Trophoblast cell (in vitro differentiated cells and primary cell): ENCODE results near the gene FHAD1.

ENCODE experiments used
- DNase-seq, 2 donors: peaks; one replicate each; pipeline ENCODE4 v3.0.0-alpha.2; 2016
- H2AFZ ChIP-seq: 2 replicates; pipeline ENCODE4 v1.6.1; 2013; ENCODE audit warnings: low read length, moderate library complexity, mild to moderate bottlenecking; ENCODE audit not compliant: insufficient read depth, poor library complexity
- H2AK5ac ChIP-seq: 2 replicates; pipeline ENCODE4 v1.6.1; 2013; ENCODE audit warnings: mild to moderate bottlenecking, low read length
- H2BK120ac ChIP-seq: 2 replicates; pipeline ENCODE4 v1.6.1; 2013; ENCODE audit warnings: low read length, mild to moderate bottlenecking, moderate library complexity; ENCODE audit not compliant: insufficient read depth, poor library complexity
- H2BK12ac ChIP-seq: 2 replicates; pipeline ENCODE4 v1.6.1; 2013; ENCODE audit warnings: mild to moderate bottlenecking, low read length, moderate library complexity
- H2BK5ac ChIP-seq: 2 replicates; pipeline ENCODE4 v1.6.1; 2013; ENCODE audit warnings: low read length, low read depth, moderate library complexity, mild to moderate bottlenecking; ENCODE audit not compliant: poor library complexity
- H3K14ac ChIP-seq: 2 replicates; pipeline ENCODE4 v1.6.1; 2013; ENCODE audit warnings: mild to moderate bottlenecking, low read length
- H3K18ac ChIP-seq: 2 replicates; pipeline ENCODE4 v1.6.1; 2013; ENCODE audit warnings: mild to moderate bottlenecking, low read length
- H3K23ac ChIP-seq: 2 replicates; pipeline ENCODE4 v1.6.1; 2013; ENCODE audit warnings: low read length
- H3K27ac ChIP-seq: 2 replicates; pipeline ENCODE4 v1.5.1; 2013; ENCODE audit warnings: low read depth, mild to moderate bottlenecking, inconsistent platforms, low read length, moderate library complexity
- H3K27me3 ChIP-seq: 2 replicates; pipeline ENCODE4 v1.6.1; 2013; ENCODE audit warnings: inconsistent platforms, mild to moderate bottlenecking, low read length, moderate library complexity; ENCODE audit not compliant: insufficient read depth
- H3K36me3 ChIP-seq, 2 experiments: 1 replicate in 1 of 2; 2 replicates in 1 of 2; pipeline ENCODE4 v1.6.1; 2013; ENCODE audit warnings: low read length in 2 of 2, mild to moderate bottlenecking in 2 of 2, moderate library complexity in 1 of 2; ENCODE audit not compliant: insufficient read depth in 2 of 2, control insufficient read depth in 1 of 2
- H3K4ac ChIP-seq: 2 replicates; pipeline ENCODE4 v1.6.1; 2013; ENCODE audit warnings: low read depth, mild to moderate bottlenecking, low read length, moderate library complexity
- H3K4me1 ChIP-seq, 2 experiments: 1 replicate in 1 of 2; 2 replicates in 1 of 2; pipeline ENCODE4 v1.6.1; 2013; ENCODE audit warnings: low read length in 2 of 2, mild to moderate bottlenecking in 2 of 2, moderate library complexity in 1 of 2; ENCODE audit not compliant: insufficient read depth in 2 of 2, control insufficient read depth in 1 of 2
- H3K4me2 ChIP-seq: 2 replicates; pipeline ENCODE4 v1.6.1; 2013; ENCODE audit warnings: inconsistent platforms, mild to moderate bottlenecking, low read length, moderate library complexity
- H3K4me3 ChIP-seq: 2 replicates; pipeline ENCODE4 v1.5.1; 2013; ENCODE audit warnings: mild to moderate bottlenecking, low read depth, low read length, inconsistent platforms
- H3K79me1 ChIP-seq: one replicate; pipeline ENCODE4 v1.6.1; 2013; ENCODE audit warnings: low read length
- H3K79me2 ChIP-seq: 2 replicates; pipeline ENCODE4 v1.6.1; 2013; ENCODE audit warnings: low read length, mild to moderate bottlenecking; ENCODE audit not compliant: control insufficient read depth, insufficient read depth, poor library complexity
- H3K9ac ChIP-seq: 2 replicates; pipeline ENCODE4 v1.6.1; 2013; ENCODE audit warnings: mild to moderate bottlenecking, low read length
- H3K9me3 ChIP-seq: 2 replicates; pipeline ENCODE4 v1.6.1; 2013; ENCODE audit warnings: low read depth, mild to moderate bottlenecking, control low read depth, inconsistent platforms, low read length; ENCODE audit not compliant: insufficient read depth
- H4K12ac ChIP-seq: 2 replicates; pipeline ENCODE4 v1.6.1; 2013; ENCODE audit warnings: low read depth, mild to moderate bottlenecking, low read length, moderate library complexity
- H4K8ac ChIP-seq: 2 replicates; pipeline ENCODE4 v1.6.1; 2013; ENCODE audit warnings: low read depth, mild to moderate bottlenecking, low read length, moderate library complexity
- H4K91ac ChIP-seq: one replicate; pipeline ENCODE4 v1.6.1; 2013; ENCODE audit warnings: low read depth, mild to moderate bottlenecking, low read length, moderate library complexity
- WGBS: extraction: QIAGEN DNeasy Blood & Tissue Kit; methylation state at CpG from one replicate; pipeline ENCODE4 v1.1.7; 2013; ENCODE audit warnings: missing lambda C conversion rate; ENCODE audit not compliant: insufficient read length, insufficient coverage; ENCODE audit errors: extremely low coverage; 5-methylcytosine and 5-hydroxymethylcytosine counted together

The FHAD1 gene

GRCh38 chr1:15215116-15215515 lies 31.9 kb upstream of the FHAD1 start:
- WGBS, result no CpG with 5 or more reads among the region's 23 CpGs

GRCh38 chr1:15217654-15218053 lies 29.4 kb upstream of the FHAD1 start:
- H3K4me1 ChIP-seq, result peaks cover 18 to 19% of the 10 kb centered on the region in 2 experiments
- DNase-seq, result no peak
- H3K27me3 ChIP-seq, result no peaks in the 10 kb centered on the region
- H4K8ac ChIP-seq, result no peak overlapping the region
- H2AFZ ChIP-seq, result no peak overlapping the region
- peaks cover 8% of the 10 kb centered on the region for H3K9me3 ChIP-seq
- H3K4me2 ChIP-seq, result no peak overlapping the region
- no peak overlapping the region for H2BK5ac ChIP-seq
- peaks cover 5% of the 10 kb centered on the region for H3K79me2 ChIP-seq
- no peak overlapping the region for H4K91ac ChIP-seq
- H4K12ac ChIP-seq, result no peak overlapping the region
- H2BK12ac ChIP-seq, result no peak overlapping the region
- no peak overlapping the region for H3K27ac ChIP-seq
- no CpG with 5 or more reads among the region's 1 CpG for WGBS
- H3K4ac ChIP-seq, result no peak overlapping the region
- no peak overlapping the region for H2AK5ac ChIP-seq
- no peak overlapping the region for H3K9ac ChIP-seq
- peaks cover 12% of the 10 kb centered on the region for H3K79me1 ChIP-seq
- H3K14ac ChIP-seq, result no peak overlapping the region
- H3K36me3 ChIP-seq, result peaks cover 10% of the 10 kb centered on the region in 2 experiments
- no peak overlapping the region for H3K18ac ChIP-seq
- no peak overlapping the region for H2BK120ac ChIP-seq
- no peak overlapping the region for H3K4me3 ChIP-seq
- H3K23ac ChIP-seq, result no peak overlapping the region

More at GRCh38 chr1:15215116-15215515, 31.9 kb upstream of the FHAD1 start:
- Histone ChIP-seq H4K91ac (peak overlapping the region; percentile 82), H2BK12ac (peak overlapping the region; percentile 93), H3K4me2 (peak overlapping the region; percentile 5), H3K27ac (peak overlapping the region; percentile 91), H3K4me3 (no peak overlapping the region), H3K36me3 (peaks cover 10% of the 10 kb centered on the region in 2 experiments), H3K79me1 (peaks cover 12% of the 10 kb centered on the region), H3K14ac (peak overlapping the region; percentile 63), H3K9me3 (peaks cover 8% of the 10 kb centered on the region), H3K23ac (no peak overlapping the region), H3K4me1 (peaks cover 21% of the 10 kb centered on the region in 2 experiments), H3K4ac (peak overlapping the region; percentile 37), H3K18ac (peak overlapping the region; percentile 48), H3K79me2 (peaks cover 5% of the 10 kb centered on the region), H2AFZ (peak overlapping the region; percentile 47), H2BK5ac (peak overlapping the region; percentile 60), H4K8ac (peak overlapping the region; percentile 36), H2BK120ac (peak overlapping the region; percentile 81), H4K12ac (peak overlapping the region; percentile 13), H3K27me3 (no peaks in the 10 kb centered on the region), H3K9ac (no peak overlapping the region), H2AK5ac (peak overlapping the region; percentile 50)
- DNase-seq, result no peak

GRCh38 chr1:15218287-15219279 lies 28.4 kb upstream of the FHAD1 start:
- Histone ChIP-seq H3K18ac (no peak overlapping the region), H3K4ac (no peak overlapping the region), H3K27me3 (no peaks in the 10 kb centered on the region), H3K9me3 (peaks cover 8% of the 10 kb centered on the region), H2AK5ac (no peak overlapping the region), H3K27ac (no peak overlapping the region), H3K79me2 (peaks cover 4% of the 10 kb centered on the region), H3K79me1 (peaks cover 13% of the 10 kb centered on the region), H3K4me1 (peaks cover 13% of the 10 kb centered on the region in 2 experiments), H2BK120ac (no peak overlapping the region), H2BK12ac (no peak overlapping the region), H3K36me3 (peaks cover 10 to 12% of the 10 kb centered on the region in 2 experiments), H4K12ac (no peak overlapping the region), H2AFZ (no peak overlapping the region), H4K91ac (no peak overlapping the region), H3K14ac (no peak overlapping the region), H2BK5ac (no peak overlapping the region), H3K4me3 (no peak overlapping the region), H3K9ac (no peak overlapping the region), H3K23ac (no peak overlapping the region), H3K4me2 (no peak overlapping the region), H4K8ac (no peak overlapping the region)
- WGBS, result no CpG with 5 or more reads among the region's 6 CpGs
- no peak for DNase-seq

- peaks cover 6 to 7% of the 10 kb centered on the region in 2 experiments for H3K4me1 ChIP-seq
Measured at GRCh38 chr1:15219280-15220023, 27.6 kb upstream of the FHAD1 start.

More at GRCh38 chr1:15219280-15220023, 27.6 kb upstream of the FHAD1 start:
- peak overlapping the region; percentile 20 for H3K18ac ChIP-seq
- H3K4ac ChIP-seq, result no peak overlapping the region
- no peak overlapping the region for H2BK5ac ChIP-seq
- no peak overlapping the region for H2AFZ ChIP-seq
- peaks cover 10 to 12% of the 10 kb centered on the region in 2 experiments for H3K36me3 ChIP-seq
- peaks cover 8% of the 10 kb centered on the region for H3K79me1 ChIP-seq
- DNase-seq, result no peak
- H4K12ac ChIP-seq, result no peak overlapping the region
- H4K91ac ChIP-seq, result no peak overlapping the region
- peaks cover 8% of the 10 kb centered on the region for H3K9me3 ChIP-seq
- H3K27ac ChIP-seq, result no peak overlapping the region
- H3K4me2 ChIP-seq, result no peak overlapping the region
- H3K9ac ChIP-seq, result no peak overlapping the region
- H3K79me2 ChIP-seq, result peaks cover 4% of the 10 kb centered on the region
- H3K23ac ChIP-seq, result no peak overlapping the region
- no CpG with 5 or more reads among the region's 22 CpGs for WGBS
- no peak overlapping the region for H3K4me3 ChIP-seq
- H2BK12ac ChIP-seq, result no peak overlapping the region
- no peak overlapping the region for H4K8ac ChIP-seq
- no peak overlapping the region for H2BK120ac ChIP-seq
- no peaks in the 10 kb centered on the region for H3K27me3 ChIP-seq
- H3K14ac ChIP-seq, result no peak overlapping the region
- H2AK5ac ChIP-seq, result no peak overlapping the region
